Forelimb muscle (tissue), 1 donor: Measurements from ENCODE around the gene IQCM. TPM values are rescaled to one million over a fixed set of nuclear protein-coding genes. Genes with fewer than 3 reads are reported as not detected.
"Not testable (repeated sequence)": the region's sequence is repeated elsewhere in the genome, so short reads cannot be mapped to it uniquely, and the experiment has no call there.

Experiments
- DNase-seq: peaks from one replicate; pipeline ENCODE4 v3.0.0-alpha.2; 2013; ENCODE audit warnings: low read depth
- polyA plus RNA-seq: library from polyadenylated mRNA; unstranded; fragments of 120-200 nt; gene quantifications from one replicate; pipeline ENCODE4 v1.2.1, GENCODE V29; 2013; ENCODE audit not compliant: insufficient read length

The IQCM gene
- polyA plus RNA-seq, 1 donor = not detected

DNA sequence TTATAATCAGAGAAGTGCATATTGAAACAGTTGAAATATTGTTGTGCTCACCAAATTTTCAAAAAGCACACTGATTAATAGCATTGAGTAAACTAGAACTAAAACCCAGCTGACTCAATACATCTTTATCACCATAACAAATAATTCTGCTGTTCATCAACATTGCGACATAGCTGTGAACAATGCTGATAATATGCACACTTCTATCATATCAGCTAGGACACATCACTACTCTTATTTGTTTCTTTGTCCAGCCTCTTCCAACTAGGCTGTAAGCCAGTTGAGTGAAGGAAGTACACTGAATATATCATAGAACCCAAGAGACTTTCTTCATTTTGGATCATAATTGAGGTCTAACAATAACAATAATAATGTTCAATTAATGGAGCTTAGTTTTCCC, 349.7 kb downstream of the IQCM start:
- peak; percentile 70 for DNase-seq

DNA sequence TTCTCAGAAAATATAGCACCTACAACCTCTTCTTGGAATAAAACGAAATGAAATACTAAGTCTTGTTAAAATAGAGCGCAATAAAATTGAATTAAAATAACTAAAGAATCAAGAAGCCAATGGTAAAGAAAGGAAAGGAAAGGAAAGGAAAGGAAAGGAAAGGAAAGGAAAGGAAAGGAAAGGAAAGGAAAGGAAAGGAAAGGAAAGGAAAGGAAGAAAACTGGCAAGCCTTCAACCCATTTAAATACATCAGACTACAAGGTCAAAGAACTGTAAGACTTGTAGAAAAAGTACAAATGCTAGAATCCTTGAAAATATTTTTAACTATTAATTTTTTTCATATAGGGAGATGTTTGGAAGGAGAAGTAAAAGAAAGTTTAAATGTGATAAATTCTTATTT, 372.1 kb downstream of the IQCM start:
- no peak for DNase-seq

DNA sequence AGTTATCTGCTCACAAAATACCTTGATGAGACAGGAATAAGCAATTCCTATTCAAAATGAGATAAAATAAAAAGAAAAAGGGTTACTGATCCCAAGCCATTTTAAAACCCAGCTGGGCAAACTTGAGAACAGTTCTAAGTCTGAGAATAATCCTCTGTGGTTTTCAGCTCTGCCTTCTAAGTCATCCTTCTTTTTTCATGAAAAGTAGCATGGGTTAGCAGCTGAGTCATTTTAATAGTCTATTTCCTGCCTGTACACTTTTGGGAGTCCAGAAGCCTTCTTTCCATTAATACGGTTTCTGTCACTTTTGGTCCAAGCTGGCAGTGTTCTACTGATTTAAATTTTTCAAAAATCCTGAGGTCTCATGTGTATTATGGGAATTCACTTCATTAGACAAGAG, 374.3 kb downstream of the IQCM start:
- no peak for DNase-seq

GRCh38 chr4:149426461-149426860, 389.2 kb downstream of the IQCM start:
- DNase-seq = no peak

GRCh38 chr4:149409555-149409962, 406.1 kb downstream of the IQCM start:
- DNase-seq = no peak

DNA sequence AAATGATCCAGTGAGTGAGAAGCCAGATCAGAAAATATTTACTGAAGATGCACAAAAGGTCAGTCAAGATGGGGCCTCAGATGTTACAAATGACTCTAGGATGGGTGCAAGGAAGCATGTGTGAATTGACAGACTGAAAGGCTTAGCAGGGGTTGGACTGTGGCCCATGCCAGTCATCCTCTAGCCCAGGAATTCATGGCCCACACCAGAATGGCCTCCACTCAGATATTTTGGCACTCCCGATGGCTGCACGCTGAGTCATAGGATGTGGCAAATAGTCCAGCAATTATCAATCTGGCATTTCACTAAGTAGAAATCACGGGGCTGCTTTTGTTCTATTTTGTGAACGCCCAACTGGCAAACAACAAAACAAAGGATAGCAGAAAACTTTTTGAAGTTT, 406.5 kb downstream of the IQCM start:
- DNase-seq = no peak

GRCh38 chr4:149404143-149404542, 411.5 kb downstream of the IQCM start:
- no peak for DNase-seq

DNA sequence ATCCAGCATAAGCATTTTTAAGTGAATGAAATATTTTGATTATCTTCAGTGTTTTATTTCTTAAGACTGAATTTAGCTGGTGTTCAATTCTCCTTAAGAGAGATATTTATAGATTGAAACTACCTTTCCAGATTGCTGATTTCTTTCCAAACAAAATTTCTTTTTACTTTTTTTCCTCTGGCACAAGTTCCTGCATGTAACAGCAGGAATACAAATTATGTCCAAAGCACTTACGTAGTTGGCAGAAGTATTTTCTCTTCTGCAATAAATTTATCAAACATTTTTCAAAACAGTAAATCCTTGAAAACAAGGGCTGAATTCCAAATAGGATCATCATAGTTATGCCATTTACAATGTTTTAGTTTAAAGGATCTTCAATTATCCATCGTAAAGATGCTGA, 412.6 kb downstream of the IQCM start:
- DNase-seq = peak; percentile 17

GRCh38 chr4:149398993-149399392, 416.6 kb downstream of the IQCM start:
- DNase-seq = no peak

DNA sequence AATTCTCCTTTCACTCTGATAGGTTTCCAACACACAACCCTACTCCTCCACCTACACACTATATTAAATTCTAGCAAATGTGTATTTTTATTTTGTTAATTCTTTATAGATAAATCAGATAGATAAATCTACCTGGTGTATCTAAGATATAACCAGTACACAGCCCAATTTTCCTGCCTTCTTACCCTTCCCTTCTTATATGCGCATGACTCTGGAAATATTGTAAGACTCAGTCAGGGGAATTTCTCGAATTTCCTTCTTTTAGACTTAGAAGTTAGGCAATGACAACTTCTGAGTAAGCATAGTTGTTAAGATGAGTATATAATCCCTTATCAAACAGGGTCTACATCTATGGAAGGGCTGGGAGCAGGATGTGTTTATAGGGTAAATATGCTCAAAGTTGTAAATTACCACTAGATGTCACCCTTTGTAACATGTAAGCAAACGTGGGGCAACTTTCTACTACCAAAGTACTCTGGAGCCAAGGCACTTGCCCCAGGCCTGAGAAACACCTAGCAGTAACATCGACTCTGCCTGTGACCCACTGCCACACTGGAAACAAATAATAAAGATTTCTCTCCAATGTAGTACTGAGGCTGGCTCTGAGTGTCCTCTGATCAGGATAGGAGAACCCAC, 444.7 kb downstream of the IQCM start:
- DNase-seq = no peak

- no peak for DNase-seq
Observed at GRCh38 chr4:149370002-149370401, 445.6 kb downstream of the IQCM start.

DNA sequence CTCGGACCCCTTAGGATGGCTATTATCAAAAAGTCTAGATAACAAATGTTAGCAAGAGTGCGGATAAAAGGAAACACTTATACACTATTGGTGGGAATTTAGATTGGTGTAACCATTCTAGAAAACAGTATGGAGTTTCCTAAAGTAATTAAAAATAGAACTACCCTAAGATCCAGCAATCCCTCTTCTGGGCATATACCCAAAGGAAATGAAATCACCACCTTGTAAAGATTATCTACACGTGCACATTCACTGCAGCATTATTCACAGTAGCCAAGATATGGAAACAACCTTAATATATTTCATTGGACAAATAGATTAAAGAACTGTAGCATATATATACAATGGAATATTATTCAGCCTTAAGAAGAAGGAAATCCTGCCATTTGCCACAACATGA, 462.4 kb downstream of the IQCM start:
- DNase-seq = no peak

DNA sequence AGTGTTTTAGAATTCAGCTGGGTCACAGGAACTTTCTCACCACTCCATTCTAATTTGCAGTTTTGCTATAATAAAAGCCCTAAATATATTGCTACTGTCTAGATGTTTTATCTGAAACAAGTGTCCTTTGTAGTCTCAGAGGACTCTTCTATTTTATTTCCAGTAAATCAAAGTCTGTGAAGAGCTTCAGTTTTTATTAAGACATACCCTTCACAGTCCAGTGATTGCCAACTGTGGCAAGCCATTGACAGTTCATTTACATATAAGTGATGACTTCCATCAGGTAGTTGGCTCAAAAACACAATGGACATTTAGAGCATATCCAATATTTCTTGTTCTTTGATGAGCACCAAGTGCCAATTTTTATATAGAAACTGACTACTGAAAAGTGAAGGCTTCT, 466.1 kb downstream of the IQCM start:
- no peak for DNase-seq

GRCh38 chr4:149347139-149347538, 468.5 kb downstream of the IQCM start:
- DNase-seq = no peak

GRCh38 chr4:149345424-149345823, 470.2 kb downstream of the IQCM start:
- DNase-seq = no peak

DNA sequence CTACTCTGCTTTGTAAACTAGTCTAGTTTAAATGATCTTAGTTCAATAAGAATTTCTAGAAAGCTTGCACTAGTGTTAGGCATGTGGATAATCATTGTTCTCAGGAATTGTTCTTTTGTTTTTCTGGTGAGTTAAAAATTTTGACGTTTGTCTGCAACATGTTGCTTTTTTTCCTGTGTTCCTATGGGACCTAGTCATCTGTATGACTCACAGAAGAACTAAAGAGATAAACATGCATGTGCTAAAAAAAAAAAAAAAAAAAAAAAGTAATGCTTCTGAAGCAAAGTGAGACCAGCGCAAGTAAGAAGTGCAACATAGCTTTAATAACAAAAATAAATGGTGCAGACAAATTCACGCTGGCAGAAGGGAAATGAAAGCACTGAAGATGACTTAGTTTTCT, 471.2 kb downstream of the IQCM start:
- no peak for DNase-seq

- no peak for DNase-seq
Observed at GRCh38 chr4:149343614-149344013, 472.0 kb downstream of the IQCM start.

- not testable (repeated sequence) for DNase-seq
Observed at GRCh38 chr4:149341117-149341516, 474.5 kb downstream of the IQCM start.

GRCh38 chr4:149328161-149328560, 487.5 kb downstream of the IQCM start:
- DNase-seq = no peak

DNA sequence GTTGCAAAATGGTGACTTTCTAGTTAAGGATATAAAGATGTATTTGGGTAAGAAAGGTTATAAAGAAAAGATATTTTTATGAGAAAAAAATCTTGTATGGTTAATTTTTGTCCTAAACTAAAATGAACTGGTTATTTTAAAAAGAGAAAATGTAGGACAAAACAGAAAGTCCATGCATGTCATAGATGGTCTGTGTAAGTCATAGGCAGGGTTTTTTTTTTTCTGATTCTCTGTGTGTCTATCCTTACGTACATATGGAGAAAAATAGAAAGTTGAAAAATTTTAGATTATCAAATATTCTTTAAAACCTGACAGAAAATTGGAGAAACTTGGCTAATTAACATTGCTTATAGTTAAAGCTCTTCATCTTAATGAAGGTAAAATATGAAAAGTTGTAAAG, 493.4 kb downstream of the IQCM start:
- no peak for DNase-seq

GRCh38 chr4:149321438-149321837, 494.2 kb downstream of the IQCM start:
- DNase-seq = no peak

- no peak for DNase-seq
Observed at GRCh38 chr4:149311076-149311475, 504.6 kb downstream of the IQCM start.

- DNase-seq = no peak
Observed at GRCh38 chr4:149306537-149306936, 509.1 kb downstream of the IQCM start.
